Sigmoid colon (tissue), 7 donors: ENCODE measurements around the gene KCNQ1OT1. TPM values are rescaled to one million over a fixed set of nuclear protein-coding genes. Genes with fewer than 3 reads are reported as not detected.

ENCODE experiments used
- DNase-seq: peaks from one replicate; pipeline ENCODE4 v3.0.0-alpha.2; 2019
- H3K27ac ChIP-seq, 4 donors: fragments of 200-600 bp; sonication (generic); one replicate each; pipeline ENCODE4 v1.5.1; 2016 to 2019; ENCODE audit warnings: mild to moderate bottlenecking in 1 of 4
- H3K27me3 ChIP-seq, 3 donors: fragments of 200-600 bp; sonication (generic); one replicate each; pipeline ENCODE4 v1.5.1; 2019; ENCODE audit warnings: mild to moderate bottlenecking in 1 of 3
- H3K36me3 ChIP-seq, 4 donors: fragments of 200-600 bp; sonication (generic); one replicate each; pipeline ENCODE4 v1.5.1; 2016 to 2019
- H3K4me1 ChIP-seq, 4 donors: fragments of 200-600 bp; sonication (generic); one replicate each; pipeline ENCODE4 v1.5.1; 2017 to 2019
- H3K4me3 ChIP-seq, 4 donors: fragments of 200-600 bp; sonication (generic); one replicate each; pipeline ENCODE4 v1.5.1; 2017 to 2019; ENCODE audit warnings: mild to moderate bottlenecking in 2 of 4, moderate library complexity in 1 of 4
- H3K9me3 ChIP-seq, 4 donors: fragments of 200-600 bp in 3 of 4; sonication (generic) in 3 of 4; one replicate each; pipeline versions ENCODE4 v1.5.1 to v1.6.1; 2013 to 2019
- CTCF ChIP-seq, 4 experiments: fragments of 450-650 bp in 3 of 4; fragments of 200-600 bp in 1 of 4; IDR thresholded peaks; one replicate each; pipeline ENCODE4 v1.5.1; 2016 to 2019; ENCODE audit warnings: antibody characterized with exemption in 4 of 4, mild to moderate bottlenecking in 3 of 4, moderate library complexity in 2 of 4
- EP300 ChIP-seq, 4 donors: sonication (generic); formaldehyde crosslinking; IDR thresholded peaks; one replicate each; pipeline ENCODE4 v1.6.1; 2017; ENCODE audit warnings: antibody characterized with exemption in 4 of 4
- POLR2A ChIP-seq, 2 donors: fragments of 450-650 bp; IDR thresholded peaks; one replicate each; pipeline ENCODE4 v1.6.1; 2016; ENCODE audit warnings: antibody characterized with exemption in 2 of 2, mild to moderate bottlenecking in 2 of 2, moderate library complexity in 2 of 2
- POLR2AphosphoS5 ChIP-seq, 4 donors: sonication (generic); formaldehyde crosslinking; IDR thresholded peaks; one replicate each; pipeline ENCODE4 v1.6.1; 2017; ENCODE audit warnings: antibody characterized with exemption in 4 of 4
- WGBS, 2 donors: extraction: QIAGEN DNeasy Blood & Tissue Kit; methylation state at CpG; one replicate each; pipeline ENCODE4 v1.1.7; 2013; 5-methylcytosine and 5-hydroxymethylcytosine counted together
- intact Hi-C: fragments of 100-400 bp; cut with DNase I; formaldehyde crosslinking; loops from one replicate; pipeline ENCODE4 v1.15.1; 2023
- polyA plus RNA-seq, 3 donors: library from polyadenylated mRNA; stranded (reverse); fragments of 200-250 nt; gene quantifications; one replicate each; pipeline ENCODE4 v1.2.3, GENCODE V29; 2013
- total RNA-seq, 4 donors: library from RNA; depleted of rRNA; stranded (reverse); fragments of >200 nt; gene quantifications; one replicate each; pipeline ENCODE4 v1.1.0, GENCODE V29; 2016
- donor health status: healthy with polysubstance abuse.
- donor health status: Bipolar disorder and iron deficiency.
- donor health status: healthy.

KCNQ1OT1 gene
- total and polyA plus RNA-seq, 7 donors, result under 0.01 to 3.6 (median 0.99) TPM

GRCh38 chr11:2584812-2585565, 114.8 kb downstream of the KCNQ1OT1 start:
- H3K27me3 ChIP-seq, result no peaks in the 10 kb centered on the region
- H3K27ac ChIP-seq, result no peak overlapping the region
- H3K36me3 ChIP-seq, result no peaks in the 10 kb centered on the region
- peaks cover 0 to 8% (median 2%) of the 10 kb centered on the region in 4 donors for H3K4me1 ChIP-seq
- WGBS, 2 donors, result 92 to 94% methylated on average over 18 of the region's 18 CpGs
- TF ChIP-seq POLR2AphosphoS5 (IDR thresholded peaks at IDR 0.05) (no peak), POLR2A (IDR thresholded peaks at IDR 0.05) (no peak), EP300 (IDR thresholded peaks at IDR 0.05) (no peak), CTCF (IDR thresholded peaks at IDR 0.05) (no peak)
- H3K4me3 ChIP-seq, result no peak overlapping the region
- DNase-seq, result peak; percentile 55
- H3K9me3 ChIP-seq, result no peaks in the 10 kb centered on the region
- intact Hi-C loops, result no loop called here

GRCh38 chr11:2584434-2584811, 115.4 kb downstream of the KCNQ1OT1 start:
- Histone ChIP-seq H3K4me1 (peaks cover 0 to 8% (median 2%) of the 10 kb centered on the region in 4 donors), H3K27ac (no peak overlapping the region), H3K36me3 (no peaks in the 10 kb centered on the region), H3K9me3 (no peaks in the 10 kb centered on the region), H3K4me3 (no peak overlapping the region), H3K27me3 (no peaks in the 10 kb centered on the region)
- no peak for DNase-seq
- TF ChIP-seq EP300 (IDR thresholded peaks at IDR 0.05) (no peak), CTCF (IDR thresholded peaks at IDR 0.05) (no peak), POLR2AphosphoS5 (IDR thresholded peaks at IDR 0.05) (no peak), POLR2A (IDR thresholded peaks at IDR 0.05) (no peak)
- intact Hi-C loops, result no loop called here
- WGBS, 2 donors, result 71 to 83% methylated on average over 4 of the region's 4 CpGs

GRCh38 chr11:2583605-2583958, 116.2 kb downstream of the KCNQ1OT1 start:
- no peak for TF ChIP-seq CTCF (IDR thresholded peaks at IDR 0.05)
- TF ChIP-seq EP300 (IDR thresholded peaks at IDR 0.05), result no peak
- TF ChIP-seq POLR2AphosphoS5 (IDR thresholded peaks at IDR 0.05), result no peak
- TF ChIP-seq POLR2A (IDR thresholded peaks at IDR 0.05), result no peak
- WGBS, 2 donors, result 94% methylated on average over 6 of the region's 6 CpGs
- H3K4me3 ChIP-seq, result no peak overlapping the region
- H3K4me1 ChIP-seq, result peaks cover 0 to 8% (median 2%) of the 10 kb centered on the region in 4 donors
- no peak for DNase-seq
- no peaks in the 10 kb centered on the region for H3K36me3 ChIP-seq
- intact Hi-C loops, result no loop called here
- no peaks in the 10 kb centered on the region for H3K27me3 ChIP-seq
- H3K9me3 ChIP-seq, result no peaks in the 10 kb centered on the region
- no peak overlapping the region for H3K27ac ChIP-seq

GRCh38 chr11:2582946-2583604, 116.7 kb downstream of the KCNQ1OT1 start:
- no peak overlapping the region for H3K27ac ChIP-seq
- intact Hi-C loops, result no loop called here
- peak; percentile 57 for DNase-seq
- peaks cover 0 to 8% (median 2%) of the 10 kb centered on the region in 4 donors for H3K4me1 ChIP-seq
- TF ChIP-seq POLR2AphosphoS5 (IDR thresholded peaks at IDR 0.05) (no peak), POLR2A (IDR thresholded peaks at IDR 0.05) (no peak), EP300 (IDR thresholded peaks at IDR 0.05) (no peak)
- H3K27me3 ChIP-seq, result no peaks in the 10 kb centered on the region
- no peak overlapping the region for H3K4me3 ChIP-seq
- no peaks in the 10 kb centered on the region for H3K9me3 ChIP-seq
- no peaks in the 10 kb centered on the region for H3K36me3 ChIP-seq
- 87 to 92% methylated on average over 33 of the region's 33 CpGs for WGBS, 2 donors

GRCh38 chr11:2582351-2582945, 117.3 kb downstream of the KCNQ1OT1 start:
- H3K4me3 ChIP-seq, result no peak overlapping the region
- H3K9me3 ChIP-seq, result no peaks in the 10 kb centered on the region
- TF ChIP-seq EP300 (IDR thresholded peaks at IDR 0.05) (no peak), POLR2AphosphoS5 (IDR thresholded peaks at IDR 0.05) (no peak), POLR2A (IDR thresholded peaks at IDR 0.05) (no peak), CTCF (IDR thresholded peaks at IDR 0.05) (no peak)
- H3K27ac ChIP-seq, result no peak overlapping the region
- intact Hi-C loops, result no loop called here
- DNase-seq, result no peak
- peaks cover 0 to 8% (median 2%) of the 10 kb centered on the region in 4 donors for H3K4me1 ChIP-seq
- 80 to 91% methylated on average over 12 of the region's 12 CpGs for WGBS, 2 donors
- no peaks in the 10 kb centered on the region for H3K27me3 ChIP-seq
- H3K36me3 ChIP-seq, result no peaks in the 10 kb centered on the region
